Activated gamma-delta T cell (primary cell): Measurements from ENCODE around the gene MACF1.

ENCODE experiments used
- DNase-seq: peaks from one replicate; lab custom pipeline; 2025; lab: John Stamatoyannopoulos, UW

Gene MACF1

DNA sequence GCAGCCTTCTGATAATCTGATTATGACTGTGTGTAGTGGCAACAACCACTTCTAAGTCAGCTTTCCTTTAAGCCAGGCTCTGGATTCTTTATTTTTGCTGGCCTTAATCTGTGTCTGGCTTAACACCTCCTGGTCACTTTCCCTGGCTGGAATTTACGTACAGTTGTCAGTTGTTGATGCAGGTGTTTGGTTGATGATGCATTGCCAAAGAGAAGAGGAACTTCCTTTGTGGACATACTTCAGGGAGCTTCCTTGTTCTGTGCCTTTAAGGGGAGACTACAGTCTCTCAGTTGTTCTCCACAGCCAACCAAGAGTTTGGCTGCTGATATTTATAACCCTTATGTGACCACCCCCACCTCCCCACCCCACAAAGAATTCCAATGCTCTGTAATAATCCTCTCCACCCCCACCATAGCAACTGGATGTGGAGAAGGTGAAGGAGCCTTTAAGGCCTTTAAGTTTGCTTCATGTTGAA lies 190.9 kb downstream of the MACF1 start:
- no peak for DNase-seq

DNA sequence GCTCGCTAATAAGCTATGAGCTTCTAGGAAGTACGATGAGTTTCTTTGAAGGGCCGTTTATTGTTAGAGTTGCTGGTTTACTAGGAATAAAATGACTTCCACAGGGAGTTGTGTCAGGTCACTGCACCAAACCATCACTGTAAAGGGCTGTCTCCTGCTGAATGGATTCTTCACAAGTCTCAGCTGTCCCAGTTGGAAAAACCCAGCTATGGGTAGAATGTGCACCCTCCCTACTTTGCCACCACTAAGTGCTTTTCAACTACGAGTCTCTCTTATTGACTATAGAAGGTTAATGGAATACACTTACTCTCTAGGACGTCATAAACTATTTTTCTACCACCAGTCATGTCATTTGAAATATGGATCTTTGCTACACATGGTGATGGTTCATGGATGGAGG lies 192.2 kb downstream of the MACF1 start:
- DNase-seq = no peak

DNA sequence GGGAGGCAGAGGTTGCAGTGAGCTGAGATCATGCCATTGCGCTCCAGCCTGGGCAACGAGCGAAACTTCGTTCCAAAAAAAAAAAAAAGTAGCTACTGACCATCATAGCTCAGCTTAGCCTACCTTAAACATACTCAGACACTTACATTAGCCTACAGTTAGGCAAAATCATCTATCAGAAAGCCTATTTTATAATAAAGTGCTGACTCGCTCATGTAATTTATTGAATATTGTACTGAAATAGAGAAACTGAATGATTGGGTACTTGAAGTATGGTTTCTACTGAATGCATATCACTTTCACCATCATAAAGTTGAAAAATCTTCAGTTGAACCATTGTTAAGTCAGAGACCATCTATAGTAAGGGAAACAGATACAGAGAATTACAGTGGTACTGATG lies 193.0 kb downstream of the MACF1 start:
- DNase-seq = no peak

DNA sequence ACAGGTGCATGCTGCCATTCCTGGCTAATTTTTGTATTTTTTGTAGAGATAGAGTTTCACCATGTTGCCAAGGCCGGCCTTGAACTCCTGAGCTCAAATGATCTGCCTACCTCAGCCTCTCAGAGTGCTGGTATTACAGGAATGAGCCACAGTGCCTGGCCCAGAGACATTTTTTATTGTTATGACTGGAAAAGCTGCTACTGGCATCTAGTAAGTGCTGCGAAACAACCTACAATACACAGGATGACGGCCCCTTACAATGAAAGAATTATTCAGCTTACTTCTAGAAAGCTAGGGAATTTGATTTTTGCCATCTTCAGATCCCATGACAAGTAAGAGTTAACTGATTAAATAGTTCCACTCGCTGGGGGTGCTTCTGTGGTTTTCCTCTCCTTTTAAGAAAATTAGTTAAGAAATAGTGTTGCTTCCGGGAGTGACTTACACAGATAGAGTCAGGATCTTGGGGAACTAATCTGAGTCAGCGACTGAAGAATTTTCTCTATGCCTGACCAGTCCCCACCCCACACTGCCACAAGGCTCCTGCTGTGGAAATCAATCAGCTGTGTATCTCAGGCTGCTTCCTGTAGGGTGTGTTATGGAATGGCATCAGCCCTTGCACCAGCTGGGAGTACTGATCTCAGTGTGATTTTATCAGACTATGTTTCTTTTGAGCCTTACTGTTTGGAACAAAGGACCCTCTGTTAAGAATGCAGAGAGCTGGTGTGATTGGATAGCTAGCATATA lies 194.0 kb downstream of the MACF1 start:
- DNase-seq = no peak

DNA sequence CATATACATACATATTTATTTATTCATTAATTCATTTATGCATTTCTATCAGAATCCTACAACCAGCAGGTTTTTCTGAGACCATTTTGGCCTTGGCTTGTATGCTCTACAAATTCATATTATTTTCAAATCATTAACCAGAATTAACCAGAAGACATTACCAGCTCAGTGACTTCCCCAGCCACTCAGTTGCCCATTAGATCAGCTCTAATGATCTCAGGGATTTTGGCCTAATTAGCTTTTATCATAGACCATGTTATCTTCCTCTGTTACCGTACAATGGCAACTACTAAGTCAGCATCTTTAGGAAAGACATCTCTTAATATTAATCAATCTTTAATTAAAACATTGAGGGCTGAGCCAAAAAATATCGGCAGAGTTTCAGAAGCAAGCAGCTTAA lies 196.6 kb downstream of the MACF1 start:
- DNase-seq = no peak

DNA sequence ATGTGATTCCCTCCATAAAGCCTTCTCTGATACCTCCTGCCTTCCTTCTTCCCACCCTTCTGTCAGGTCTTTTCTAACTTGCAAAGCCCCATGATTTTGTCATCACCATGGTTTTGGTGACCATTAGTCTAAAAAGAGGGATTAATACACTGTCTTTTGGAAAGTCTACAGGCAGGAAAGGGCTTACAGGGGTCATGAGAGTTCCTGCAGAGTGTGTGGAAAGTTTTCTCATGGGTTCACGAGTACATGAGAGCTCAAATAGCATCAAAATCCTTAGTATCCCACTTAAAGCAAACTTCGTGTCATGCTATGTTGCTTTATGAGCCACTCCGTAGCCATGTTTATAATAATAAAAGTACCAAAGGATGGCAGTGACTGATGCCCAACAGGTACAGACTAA lies 200.4 kb downstream of the MACF1 start:
- no peak for DNase-seq

DNA sequence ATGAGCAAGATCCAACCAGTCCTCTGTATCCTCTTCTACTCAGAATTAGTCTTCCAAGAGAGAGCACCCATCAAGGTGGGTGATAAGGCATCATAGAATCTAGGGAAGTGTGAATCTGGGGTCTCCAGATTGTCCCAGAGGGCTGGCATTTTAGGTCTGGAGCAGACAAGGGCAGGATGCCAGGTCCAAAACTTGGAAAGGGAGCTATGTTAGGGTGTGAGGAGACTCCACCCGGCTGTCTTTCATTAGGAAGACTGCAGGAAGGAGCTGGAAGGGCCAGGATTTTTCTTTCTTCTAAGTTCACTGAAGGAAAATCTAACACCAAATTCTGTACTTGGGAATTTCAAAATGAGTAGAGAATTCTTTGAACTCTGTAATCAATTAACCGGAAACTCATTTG lies 200.9 kb downstream of the MACF1 start:
- DNase-seq = no peak

DNA sequence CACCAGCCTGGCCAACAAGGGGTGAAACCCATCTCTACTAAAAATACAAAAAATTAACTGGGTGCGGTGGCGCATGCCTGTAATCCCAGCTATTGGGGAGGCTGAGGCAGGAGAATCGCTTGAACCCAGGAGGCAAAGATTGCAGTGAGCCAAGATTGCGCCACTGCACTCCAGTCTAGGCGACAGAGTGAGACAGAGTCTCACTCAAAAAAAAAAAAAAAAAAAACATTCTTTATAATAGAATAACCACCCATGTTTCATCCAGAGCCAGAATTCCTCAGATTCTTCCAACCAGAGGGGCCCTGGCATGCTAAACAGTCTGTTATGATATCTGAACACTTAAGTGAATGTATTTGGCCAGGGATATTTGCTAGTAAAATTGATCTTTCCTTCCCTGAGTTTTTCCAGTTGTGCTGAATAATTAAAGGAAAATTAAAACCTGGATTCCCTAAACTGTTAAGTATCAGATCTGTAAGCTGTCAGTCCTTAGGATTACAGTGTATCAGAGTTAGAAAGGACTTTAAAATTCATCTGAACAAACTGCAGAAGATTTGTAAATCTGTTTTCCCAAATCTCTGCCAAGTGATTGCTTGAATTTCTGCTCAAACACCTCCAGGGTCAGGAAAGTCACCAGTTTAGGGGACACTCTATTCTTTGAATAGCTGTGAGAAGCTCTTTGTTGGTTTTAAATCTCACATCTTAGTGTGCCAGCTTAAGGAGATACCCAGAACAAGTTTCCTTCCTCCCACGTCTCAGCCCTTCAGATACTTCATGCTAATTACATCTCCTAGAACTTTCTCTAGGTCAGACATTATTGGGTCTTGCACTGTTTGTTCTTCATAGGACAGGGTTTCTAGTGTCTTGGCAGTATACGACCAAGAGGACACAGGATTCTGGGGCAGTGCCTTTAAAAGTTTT lies 202.3 kb downstream of the MACF1 start:
- no peak for DNase-seq

DNA sequence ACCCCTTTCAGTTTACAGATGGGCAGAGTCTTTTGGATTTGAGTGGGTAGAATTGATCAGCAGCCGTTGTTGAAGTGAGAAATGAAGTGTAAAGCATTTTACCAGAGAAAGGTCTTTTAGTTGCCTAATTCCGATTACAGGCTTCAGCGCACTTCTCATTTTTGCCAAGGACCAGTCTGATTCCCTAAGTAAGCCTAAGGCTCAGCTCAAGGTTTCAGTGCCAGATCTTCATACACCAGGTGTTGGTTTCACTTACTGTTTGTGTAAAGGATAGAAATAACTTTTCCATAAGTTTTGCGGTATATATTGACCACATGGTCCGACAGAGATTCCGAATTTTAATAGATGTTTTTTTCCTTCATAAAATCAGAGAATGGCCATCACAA lies 203.0 kb downstream of the MACF1 start:
- no peak for DNase-seq

DNA sequence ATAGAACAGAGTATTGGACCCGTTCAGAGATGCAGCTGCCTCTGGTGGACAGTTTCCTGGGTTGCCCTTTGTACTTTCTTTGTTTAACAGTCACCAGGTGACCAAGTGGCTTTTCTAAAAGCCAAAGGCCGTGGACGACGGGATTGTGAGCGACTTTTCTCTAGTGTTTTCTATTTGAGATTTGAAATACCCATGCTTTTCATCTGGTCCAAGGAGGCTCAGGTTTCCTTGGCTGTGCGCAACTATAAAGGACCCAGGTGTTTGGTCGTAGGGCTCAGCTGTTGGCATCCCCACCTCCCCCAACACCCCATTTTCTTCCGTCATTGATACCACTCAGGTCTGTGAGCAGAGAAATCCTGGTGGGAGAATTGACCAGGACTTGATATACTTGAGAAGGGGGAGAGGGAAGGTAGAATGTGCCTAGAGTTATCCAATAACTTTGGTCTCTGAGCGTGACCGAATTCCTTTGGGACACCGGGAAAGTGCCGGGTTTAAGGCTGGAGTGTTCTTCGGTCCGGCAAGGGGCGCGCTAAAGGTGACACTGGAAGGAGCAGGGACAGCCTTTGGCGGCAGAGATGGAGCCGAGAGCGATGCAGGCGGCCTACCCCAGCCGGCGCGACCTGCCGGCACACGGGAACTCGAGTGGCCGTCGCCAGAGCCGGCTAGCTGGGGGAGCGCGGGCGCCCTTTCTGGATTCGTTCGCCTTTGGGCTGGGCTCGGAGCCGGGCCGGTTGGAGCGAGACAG lies 203.6 kb downstream of the MACF1 start:
- no peak for DNase-seq

DNA sequence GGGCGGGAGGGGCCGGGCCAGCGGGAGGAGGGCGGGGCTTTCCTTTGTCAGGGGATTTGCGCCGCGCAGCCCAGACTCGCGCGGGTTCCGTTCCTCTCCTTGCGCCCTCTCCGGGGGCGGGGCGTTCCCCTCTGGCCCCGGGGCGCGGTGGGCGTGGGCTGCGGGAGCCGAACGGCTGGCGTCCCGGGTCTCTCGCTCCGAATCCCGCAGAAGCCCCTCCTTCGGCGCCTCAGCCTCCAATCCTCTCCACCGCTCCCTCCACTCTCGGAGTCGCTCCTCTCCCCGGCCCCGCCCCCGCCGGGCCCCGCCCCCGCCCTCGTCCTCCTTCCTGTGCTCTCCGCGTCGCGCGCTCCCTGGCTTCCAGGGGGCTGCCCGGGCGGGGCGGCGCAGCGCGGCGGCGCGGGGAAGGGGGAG lies 204.2 kb downstream of the MACF1 start:
- peak; percentile 79 for DNase-seq

DNA sequence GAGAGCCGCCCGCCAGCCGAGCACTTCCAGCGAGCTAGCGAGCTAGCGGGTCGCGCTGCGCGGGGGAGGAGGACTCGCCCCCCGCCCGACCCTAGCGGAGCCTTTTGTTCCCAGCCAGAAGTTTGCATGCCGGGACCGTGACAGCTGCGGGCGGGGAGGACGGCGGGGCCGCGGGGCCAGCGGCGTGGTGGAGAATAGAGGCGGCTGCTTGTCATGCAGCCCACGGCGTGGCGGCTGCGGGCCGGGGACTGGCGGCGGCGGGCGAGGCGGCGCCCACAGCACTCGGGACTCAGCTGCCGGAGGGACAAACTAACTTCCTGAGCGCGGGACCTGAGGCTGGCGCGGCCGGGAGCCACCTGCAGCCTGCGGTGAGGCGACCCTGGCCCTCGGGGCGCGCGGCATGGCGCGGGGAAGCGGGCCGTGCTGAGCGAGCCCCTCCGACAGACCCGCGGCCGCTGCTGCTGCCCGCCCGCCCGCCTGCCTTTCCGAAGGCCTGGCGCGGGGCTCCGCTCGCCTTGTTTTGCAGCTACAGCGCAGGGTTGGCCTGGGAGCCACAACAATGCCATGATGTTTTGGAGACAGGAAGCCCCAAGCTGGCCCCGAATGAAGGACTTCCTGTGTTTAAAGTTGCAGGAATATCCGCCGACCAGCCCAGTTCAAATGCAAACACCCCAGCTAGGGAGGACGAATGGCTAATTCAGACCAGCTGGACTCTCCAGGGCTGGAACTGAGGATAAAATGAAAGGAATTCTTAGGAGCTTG lies 204.7 kb downstream of the MACF1 start:
- DNase-seq = no peak

DNA sequence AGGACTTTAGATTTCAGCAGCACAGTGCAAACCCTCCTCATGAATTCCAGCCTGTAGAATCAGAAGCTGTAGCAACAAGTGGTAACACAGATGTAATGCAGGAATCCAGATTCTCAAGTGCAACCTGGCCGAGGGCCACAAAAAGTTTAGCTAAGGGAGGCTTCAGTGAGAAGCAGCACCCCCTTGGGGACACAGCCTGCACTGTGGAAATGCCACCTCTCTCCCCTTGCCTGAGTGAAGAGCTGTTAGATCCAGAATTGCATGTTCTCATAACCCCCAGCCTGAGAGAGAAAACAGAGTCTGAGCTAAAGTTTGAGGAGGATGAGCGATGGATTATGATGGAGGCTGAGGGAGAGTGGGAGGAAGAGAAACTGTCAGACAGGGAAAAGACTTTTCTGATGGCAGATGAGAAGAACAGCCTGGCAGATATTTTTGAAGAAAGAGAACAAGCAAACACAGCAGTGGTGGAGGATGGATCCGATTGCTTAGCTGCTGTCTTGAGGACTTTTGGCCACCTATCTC lies 206.5 kb downstream of the MACF1 start:
- no peak for DNase-seq

DNA sequence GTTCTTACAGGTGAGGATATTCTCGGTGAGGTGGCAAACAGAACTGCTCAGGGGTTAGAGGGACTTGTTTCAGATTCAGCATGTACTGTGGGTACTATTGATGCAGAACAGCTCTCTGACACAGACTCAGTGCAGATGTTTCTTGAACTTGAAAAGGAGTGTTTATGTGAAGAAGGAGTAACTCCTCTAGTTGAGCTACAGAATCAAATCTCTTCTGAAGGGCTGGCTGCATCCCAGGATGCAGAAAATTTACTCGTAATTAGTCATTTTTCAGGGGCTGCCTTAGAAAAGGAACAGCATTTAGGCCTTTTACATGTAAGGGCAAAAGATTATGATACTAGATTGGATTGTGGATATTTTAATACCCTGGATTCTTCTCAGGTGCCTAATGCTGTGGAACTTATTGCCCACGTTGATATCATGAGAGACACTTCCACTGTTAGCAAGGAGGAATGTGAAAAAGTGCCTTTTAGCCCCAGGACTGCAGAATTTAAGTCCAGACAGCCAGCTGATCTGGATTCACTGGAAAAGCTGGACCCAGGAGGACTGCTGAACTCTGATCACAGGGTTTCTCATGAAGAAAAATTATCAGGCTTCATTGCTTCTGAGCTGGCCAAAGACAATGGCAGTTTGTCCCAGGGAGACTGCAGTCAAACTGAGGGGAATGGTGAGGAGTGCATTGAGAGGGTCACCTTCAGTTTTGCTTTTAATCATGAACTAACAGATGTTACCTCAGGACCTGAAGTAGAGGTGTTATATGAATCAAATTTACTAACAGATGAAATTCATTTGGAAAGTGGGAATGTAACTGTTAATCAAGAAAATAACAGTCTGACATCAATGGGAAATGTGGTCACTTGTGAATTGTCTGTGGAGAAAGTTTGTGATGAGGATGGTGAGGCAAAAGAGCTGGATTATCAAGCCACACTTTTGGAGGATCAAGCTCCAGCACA lies 207.3 kb downstream of the MACF1 start:
- DNase-seq = no peak

DNA sequence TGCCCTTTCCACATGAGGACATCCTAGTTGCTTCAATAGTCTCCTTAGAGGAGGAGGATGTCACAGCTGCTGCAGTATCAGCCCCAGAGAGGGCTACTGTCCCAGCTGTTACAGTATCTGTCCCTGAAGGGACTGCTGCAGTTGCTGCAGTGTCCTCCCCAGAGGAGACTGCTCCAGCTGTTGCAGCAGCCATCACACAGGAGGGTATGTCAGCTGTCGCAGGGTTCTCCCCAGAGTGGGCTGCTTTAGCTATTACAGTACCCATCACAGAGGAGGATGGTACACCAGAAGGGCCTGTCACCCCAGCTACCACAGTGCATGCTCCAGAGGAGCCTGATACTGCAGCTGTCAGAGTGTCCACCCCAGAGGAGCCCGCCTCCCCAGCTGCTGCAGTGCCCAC lies 208.4 kb downstream of the MACF1 start:
- DNase-seq = no peak

DNA sequence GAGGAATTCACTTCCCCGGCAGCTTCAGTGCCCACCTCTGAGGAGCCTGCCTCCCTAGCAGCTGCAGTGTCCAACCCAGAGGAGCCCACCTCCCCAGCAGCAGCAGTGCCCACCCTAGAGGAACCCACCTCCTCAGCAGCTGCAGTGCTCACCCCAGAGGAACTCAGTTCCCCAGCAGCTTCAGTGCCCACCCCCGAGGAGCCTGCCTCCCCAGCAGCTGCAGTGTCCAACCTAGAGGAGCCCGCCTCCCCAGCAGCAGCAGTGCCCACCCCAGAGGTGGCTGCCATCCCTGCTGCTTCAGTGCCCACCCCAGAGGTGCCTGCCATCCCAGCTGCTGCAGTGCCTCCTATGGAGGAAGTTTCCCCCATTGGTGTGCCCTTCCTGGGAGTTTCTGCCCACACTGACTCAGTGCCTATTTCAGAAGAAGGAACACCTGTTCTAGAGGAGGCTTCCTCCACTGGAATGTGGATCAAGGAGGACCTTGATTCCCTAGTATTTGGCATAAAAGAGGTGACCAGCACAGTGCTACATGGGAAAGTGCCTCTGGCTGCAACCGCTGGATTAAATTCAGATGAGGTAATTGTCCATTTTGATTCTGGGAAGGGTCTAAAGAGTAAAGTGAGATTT lies 209.5 kb downstream of the MACF1 start:
- DNase-seq = no peak

DNA sequence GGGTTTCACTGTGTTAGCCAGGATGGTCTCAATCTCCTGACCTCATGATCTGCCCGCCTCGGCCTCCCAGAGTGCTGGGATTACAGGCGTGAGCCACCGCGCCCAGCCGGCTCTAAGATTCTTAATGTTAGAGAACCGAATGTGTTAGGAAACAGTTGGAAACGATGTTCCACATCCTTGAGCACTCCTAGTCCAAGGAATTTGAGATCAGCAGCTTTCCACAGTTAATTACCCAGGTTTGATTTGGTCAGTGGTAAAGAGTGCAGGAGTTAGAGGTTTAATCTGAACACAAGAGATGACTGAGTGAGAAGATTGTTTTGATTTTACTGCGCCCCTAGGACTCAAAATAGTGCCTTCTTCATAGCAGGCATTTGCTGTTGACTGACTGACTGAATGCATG lies 211.1 kb downstream of the MACF1 start:
- DNase-seq = no peak

DNA sequence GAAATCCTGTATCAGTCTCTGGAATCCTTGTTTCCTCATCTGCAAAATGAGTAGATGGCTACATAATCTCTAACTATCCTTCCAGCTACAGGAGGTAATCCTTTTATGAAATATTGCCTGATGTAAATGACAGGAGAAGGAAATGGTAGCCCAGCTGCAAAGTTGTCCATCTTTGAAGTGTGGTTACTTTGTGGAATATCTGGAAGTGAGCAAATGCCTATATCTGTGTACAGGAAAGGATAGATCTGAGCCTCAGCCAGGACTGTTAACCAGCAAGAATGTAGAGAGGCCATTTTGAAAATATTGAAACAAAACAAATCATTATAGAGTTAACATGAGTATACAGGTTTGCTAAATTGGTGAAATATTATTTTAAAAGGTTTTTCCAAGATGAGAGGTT lies 212.1 kb downstream of the MACF1 start:
- DNase-seq = no peak

DNA sequence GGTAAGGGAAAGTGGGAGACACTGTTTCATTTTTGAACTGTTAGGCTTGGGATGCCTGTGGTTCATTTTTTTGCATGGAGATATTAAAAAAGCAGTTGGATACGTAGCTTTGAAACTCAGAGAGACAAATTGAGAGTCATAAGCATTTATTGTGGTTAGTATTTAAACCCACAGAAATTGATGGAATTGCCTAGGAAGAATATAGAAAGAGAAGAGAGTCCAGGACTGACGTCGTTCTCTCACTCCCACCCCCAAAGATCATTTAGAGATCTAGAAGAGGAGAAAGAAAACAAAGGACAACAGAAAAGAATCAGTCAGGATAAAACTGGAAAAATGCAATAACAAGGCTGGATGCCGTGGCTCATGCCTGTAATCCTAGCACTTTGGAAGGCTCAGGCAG lies 213.7 kb downstream of the MACF1 start:
- no peak for DNase-seq

DNA sequence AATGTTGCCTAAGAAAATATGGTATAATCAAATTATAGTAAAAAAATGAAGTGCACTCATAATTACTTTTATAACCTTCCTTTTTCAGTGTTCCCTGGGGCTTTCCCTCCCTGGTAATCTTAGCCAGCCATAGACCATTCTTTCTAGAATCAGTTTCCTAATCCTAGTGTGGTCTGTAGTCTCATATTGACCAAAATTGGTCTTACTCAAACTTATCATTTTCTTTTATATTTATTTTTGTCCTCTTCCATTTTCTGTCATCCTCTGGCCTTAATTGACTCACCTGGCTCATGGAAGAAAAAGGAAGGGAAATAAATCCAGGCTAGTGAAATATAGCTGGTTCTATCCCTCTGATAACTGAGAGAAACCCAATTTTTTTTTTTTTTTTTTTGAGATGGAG lies 216.0 kb downstream of the MACF1 start:
- no peak for DNase-seq
